Body of pancreas (tissue), 4 donors: ENCODE data around the gene CXCR4.

Experiments used
- CTCF ChIP-seq, 7 experiments: fragments of 450-650 bp in 4 of 7; fragments of 200-600 bp in 3 of 7; sonication (generic) in 3 of 7; IDR thresholded peaks; one replicate each; pipeline ENCODE4 v1.5.1; 2016 to 2019; ENCODE audit warnings: antibody characterized with exemption in 7 of 7
- POLR2A ChIP-seq, 3 donors: fragments of 450-650 bp; IDR thresholded peaks; one replicate each; pipeline ENCODE4 v1.6.1; 2016; ENCODE audit warnings: antibody characterized with exemption in 3 of 3, mild to moderate bottlenecking in 2 of 3

GRCh38 chr2:136121204-136121910 lies 3.4 kb upstream of the CXCR4 start:
- no peak for TF ChIP-seq POLR2A (IDR thresholded peaks at IDR 0.05)
- TF ChIP-seq CTCF (IDR thresholded peaks at IDR 0.05), result no peak
